Osteoblast (primary cell): ENCODE results near the gene EOGT. TPM values are rescaled to one million over a fixed set of nuclear protein-coding genes. Genes with fewer than 3 reads are reported as not detected.

ENCODE experiments used
- DNase-seq: peaks from one replicate; pipeline ENCODE4 v3.0.0; 2011; ENCODE audit warnings: low spot score, mixed read lengths; ENCODE audit not compliant: insufficient read length; ENCODE audit errors: missing footprints
- H2AFZ ChIP-seq: 2 replicates; pipeline ENCODE4 v1.6.0; 2011; ENCODE audit warnings: mild to moderate bottlenecking, low read length
- H3K27ac ChIP-seq: 2 replicates; pipeline ENCODE4 v1.5.1; 2011; ENCODE audit warnings: mild to moderate bottlenecking, low read depth, low read length, moderate library complexity
- H3K27me3 ChIP-seq: 2 replicates; pipeline ENCODE4 v1.6.0; 2012; ENCODE audit warnings: mild to moderate bottlenecking, control low read depth, inconsistent platforms, low read length, moderate library complexity; ENCODE audit not compliant: insufficient read depth
- H3K36me3 ChIP-seq: 2 replicates; pipeline ENCODE4 v1.5.1; 2011; ENCODE audit warnings: mild to moderate bottlenecking, low read length, control low read depth, moderate library complexity; ENCODE audit not compliant: insufficient read depth
- H3K4me1 ChIP-seq: 2 replicates; pipeline ENCODE4 v1.5.1; 2011; ENCODE audit warnings: mild to moderate bottlenecking, low read length, control low read depth, moderate library complexity; ENCODE audit not compliant: insufficient read depth
- H3K4me2 ChIP-seq: 2 replicates; pipeline ENCODE4 v1.6.0; 2011; ENCODE audit warnings: mild to moderate bottlenecking, low read length; ENCODE audit not compliant: insufficient read depth
- H3K4me3 ChIP-seq: fragments of 200-600 bp; sonication (generic); 3 replicates; pipeline ENCODE4 v1.5.1; 2012; ENCODE audit warnings: mild to moderate bottlenecking, low read length, inconsistent platforms; ENCODE audit not compliant: insufficient read depth
- H3K79me2 ChIP-seq: 2 replicates; pipeline ENCODE4 v1.6.0; 2012; ENCODE audit warnings: mild to moderate bottlenecking, low read length, control low read depth, inconsistent platforms; ENCODE audit not compliant: insufficient read depth
- H3K9me3 ChIP-seq: 2 replicates; pipeline ENCODE4 v1.5.1; 2011; ENCODE audit warnings: low read depth, low read length, control low read depth
- H4K20me1 ChIP-seq: 2 replicates; pipeline ENCODE4 v1.6.0; 2012; ENCODE audit warnings: mild to moderate bottlenecking, low read length, control low read depth; ENCODE audit not compliant: insufficient read depth
- total RNA-seq: library from RNA; depleted of rRNA; stranded (reverse); fragments of >200 nt; gene quantifications from 2 replicates; pipeline ENCODE4 v1.2.3, GENCODE V29; 2012
- TF ChIP-seq, protein P1 (sequence below): IDR thresholded peaks from 2 replicates; pipeline ENCODE4 v1.5.1; 2011; ENCODE audit warnings: mild to moderate bottlenecking, low read depth, low read length, moderate library complexity; ENCODE audit errors: extremely low read depth

Gene EOGT
- total RNA-seq, 1 donor: 65.9 TPM

DNA sequence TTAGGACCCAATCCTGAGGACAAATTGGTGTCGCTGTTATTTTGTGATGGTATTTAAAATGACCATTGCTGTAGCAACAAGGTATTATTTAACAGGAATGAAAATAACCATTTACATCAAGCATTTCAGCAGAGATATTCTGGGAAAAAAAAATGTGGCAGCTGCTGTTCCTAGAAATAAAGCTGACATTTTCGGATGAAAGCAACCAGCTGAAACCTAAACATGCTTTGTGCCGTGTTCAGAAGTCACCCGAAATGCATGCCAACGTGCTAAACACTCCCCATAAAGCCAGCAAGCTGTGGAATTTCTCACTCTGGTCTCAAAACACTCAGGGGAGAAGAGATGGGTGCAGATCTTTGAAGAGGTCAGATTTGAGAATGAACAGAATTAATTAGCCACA lies 49.6 kb downstream of the EOGT start:
- no peaks in the 10 kb centered on the region for H3K4me1 ChIP-seq

DNA sequence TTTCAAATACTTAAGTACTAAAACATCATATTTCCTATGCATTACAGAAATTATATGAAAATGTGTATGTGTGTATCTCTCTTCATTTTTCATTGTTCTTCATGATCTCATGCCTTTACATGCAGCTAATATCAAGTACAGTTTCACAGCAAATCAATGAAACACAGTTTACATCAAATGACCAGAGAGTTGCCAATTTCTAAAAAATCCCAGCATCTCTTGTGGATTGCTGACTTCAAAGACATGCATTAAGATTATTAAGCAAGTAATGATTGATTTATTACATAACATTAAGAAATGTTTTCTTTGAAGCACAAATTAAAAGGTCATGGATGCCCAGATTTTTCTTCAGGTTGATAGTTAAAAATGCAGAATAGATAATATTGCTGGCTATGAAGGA lies 50.1 kb downstream of the EOGT start:
- Histone ChIP-seq H3K4me3 (no peak overlapping the region), H3K9me3 (no peaks in the 10 kb centered on the region), H3K27me3 (peaks cover 14% of the 10 kb centered on the region), H3K4me1 (no peaks in the 10 kb centered on the region), H3K36me3 (no peaks in the 10 kb centered on the region), H4K20me1 (no peaks in the 10 kb centered on the region), H3K79me2 (no peaks in the 10 kb centered on the region), H3K4me2 (no peak overlapping the region), H3K27ac (no peak overlapping the region), H2AFZ (no peak overlapping the region)
- no peak for DNase-seq
- TF ChIP-seq, protein P1, sequence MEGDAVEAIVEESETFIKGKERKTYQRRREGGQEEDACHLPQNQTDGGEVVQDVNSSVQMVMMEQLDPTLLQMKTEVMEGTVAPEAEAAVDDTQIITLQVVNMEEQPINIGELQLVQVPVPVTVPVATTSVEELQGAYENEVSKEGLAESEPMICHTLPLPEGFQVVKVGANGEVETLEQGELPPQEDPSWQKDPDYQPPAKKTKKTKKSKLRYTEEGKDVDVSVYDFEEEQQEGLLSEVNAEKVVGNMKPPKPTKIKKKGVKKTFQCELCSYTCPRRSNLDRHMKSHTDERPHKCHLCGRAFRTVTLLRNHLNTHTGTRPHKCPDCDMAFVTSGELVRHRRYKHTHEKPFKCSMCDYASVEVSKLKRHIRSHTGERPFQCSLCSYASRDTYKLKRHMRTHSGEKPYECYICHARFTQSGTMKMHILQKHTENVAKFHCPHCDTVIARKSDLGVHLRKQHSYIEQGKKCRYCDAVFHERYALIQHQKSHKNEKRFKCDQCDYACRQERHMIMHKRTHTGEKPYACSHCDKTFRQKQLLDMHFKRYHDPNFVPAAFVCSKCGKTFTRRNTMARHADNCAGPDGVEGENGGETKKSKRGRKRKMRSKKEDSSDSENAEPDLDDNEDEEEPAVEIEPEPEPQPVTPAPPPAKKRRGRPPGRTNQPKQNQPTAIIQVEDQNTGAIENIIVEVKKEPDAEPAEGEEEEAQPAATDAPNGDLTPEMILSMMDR: no peak

More for the DNA sequence above, 49.6 kb downstream of the EOGT start:
- no peak overlapping the region for H3K27ac ChIP-seq
- H3K4me3 ChIP-seq: no peak overlapping the region
- peak; percentile 18 for DNase-seq
- H3K27me3 ChIP-seq: peaks cover 14% of the 10 kb centered on the region
- H3K4me2 ChIP-seq: no peak overlapping the region
- TF ChIP-seq, protein P1: no peak
- H3K79me2 ChIP-seq: no peaks in the 10 kb centered on the region
- no peaks in the 10 kb centered on the region for H3K9me3 ChIP-seq
- H4K20me1 ChIP-seq: no peaks in the 10 kb centered on the region
- no peak overlapping the region for H2AFZ ChIP-seq
- H3K36me3 ChIP-seq: no peaks in the 10 kb centered on the region

DNA sequence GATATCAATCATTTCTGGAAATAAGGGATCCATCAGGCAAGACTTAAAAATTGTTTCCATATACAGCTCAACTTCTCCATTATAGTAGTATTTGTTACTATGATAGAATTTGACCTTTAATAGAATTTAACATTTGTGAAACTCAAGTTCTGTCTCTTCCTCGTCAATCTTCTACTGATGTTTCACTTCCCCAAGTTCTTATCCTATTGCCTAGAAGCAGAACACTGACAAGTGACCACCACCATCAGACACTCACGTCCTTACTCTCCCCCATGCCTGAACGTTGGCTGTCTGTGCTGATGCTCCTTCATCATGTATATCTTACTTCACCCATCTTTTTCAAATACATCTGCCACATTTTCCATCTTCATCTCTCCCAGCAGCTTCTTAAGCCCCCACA lies 54.6 kb downstream of the EOGT start:
- H3K79me2 ChIP-seq: no peaks in the 10 kb centered on the region
- no peak overlapping the region for H3K4me3 ChIP-seq
- H4K20me1 ChIP-seq: no peaks in the 10 kb centered on the region
- H3K4me2 ChIP-seq: no peak overlapping the region
- TF ChIP-seq, protein P1: no peak
- H3K9me3 ChIP-seq: no peaks in the 10 kb centered on the region
- DNase-seq: no peak
- H3K27me3 ChIP-seq: peaks cover 23% of the 10 kb centered on the region
- no peaks in the 10 kb centered on the region for H3K4me1 ChIP-seq
- no peak overlapping the region for H2AFZ ChIP-seq
- no peak overlapping the region for H3K27ac ChIP-seq
- no peaks in the 10 kb centered on the region for H3K36me3 ChIP-seq

DNA sequence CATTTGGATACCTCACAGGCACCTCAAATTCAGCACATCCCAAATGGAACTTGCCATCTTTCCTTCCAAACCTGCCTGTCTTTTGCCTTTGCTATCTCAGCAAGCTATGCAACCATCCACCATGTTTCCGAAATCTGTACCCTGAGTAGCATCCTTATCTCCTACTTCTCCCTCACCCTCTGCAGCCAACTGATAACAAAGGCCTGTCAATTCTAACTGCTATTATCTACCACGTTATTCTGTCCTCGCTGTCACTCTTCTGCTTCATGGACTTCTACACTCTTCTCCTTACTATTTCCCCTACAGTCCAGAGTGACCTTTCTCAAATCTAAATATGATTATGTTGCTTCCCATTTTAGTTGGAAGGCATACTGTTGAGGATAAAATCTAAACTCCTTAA lies 55.6 kb downstream of the EOGT start:
- DNase-seq: no peak
- Histone ChIP-seq H3K4me2 (no peak overlapping the region), H3K36me3 (no peaks in the 10 kb centered on the region), H3K79me2 (no peaks in the 10 kb centered on the region), H3K27ac (no peak overlapping the region), H4K20me1 (no peaks in the 10 kb centered on the region), H3K4me1 (no peaks in the 10 kb centered on the region), H3K27me3 (peaks cover 26% of the 10 kb centered on the region), H3K9me3 (no peaks in the 10 kb centered on the region), H2AFZ (no peak overlapping the region), H3K4me3 (no peak overlapping the region)
- TF ChIP-seq, protein P1: no peak
